Left lung (tissue), 10 donors: ENCODE results near the gene PSMD7. TPM values are rescaled to one million over a fixed set of nuclear protein-coding genes. Genes with fewer than 3 reads are reported as not detected.

Source experiments
- ATAC-seq: fragments of 200-7000 bp; cut with Tn5 transposase; one replicate; pipeline ENCODE4 v1.9.1; 2020; ENCODE audit warnings: moderate library complexity
- DNase-seq, 4 donors: peaks; one replicate each; pipeline ENCODE4 v3.0.0-alpha.2; 2013 to 2020
- H3K27ac ChIP-seq, 2 donors: fragments of 200-600 bp; sonication (generic) in 1 of 2; one replicate each; pipeline versions ENCODE4 v1.5.0 to v1.8.0; 2020 to 2021
- H3K27me3 ChIP-seq, 2 donors: fragments of 200-600 bp; sonication (generic) in 1 of 2; one replicate each; pipeline versions ENCODE4 v1.5.0 to v1.8.0; 2020 to 2021
- H3K36me3 ChIP-seq, 2 donors: fragments of 200-600 bp; sonication (generic) in 1 of 2; one replicate each; pipeline versions ENCODE4 v1.5.0 to v1.8.0; 2020 to 2021
- H3K4me1 ChIP-seq, 2 donors: fragments of 200-600 bp; one replicate each; pipeline ENCODE4 v1.8.0; 2021
- H3K4me3 ChIP-seq, 2 donors: fragments of 200-600 bp; sonication (generic) in 1 of 2; one replicate each; pipeline versions ENCODE4 v1.5.0 to v1.8.0; 2020 to 2021; ENCODE audit warnings: mild to moderate bottlenecking in 1 of 2
- H3K9me3 ChIP-seq, 2 donors: fragments of 200-600 bp; sonication (generic) in 1 of 2; one replicate each; pipeline versions ENCODE4 v1.5.0 to v1.8.0; 2020 to 2021
- intact Hi-C, 2 donors: fragments of 100-400 bp; cut with DNase I; formaldehyde crosslinking; loops; one replicate each; pipeline versions ENCODE4 v1.11.2 to v1.14.2; 2022
- polyA plus RNA-seq, 6 donors: library from polyadenylated mRNA; unstranded; fragments of 120-200 nt; gene quantifications; one replicate each; pipeline ENCODE4 v1.2.1, GENCODE V29; 2013; ENCODE audit not compliant: insufficient read length in 6 of 6
- total RNA-seq, 2 donors: library from RNA; stranded (reverse); fragmentation: NEBNext Ultra II Directional; extraction: Animal tissue kit (Norgen Biotek cat#: 25700); gene quantifications; one replicate each; pipeline ENCODE4 v1.2.1, GENCODE V29; 2021
- TF ChIP-seq, protein P1 (sequence below), 2 donors: fragments of 200-600 bp; sonication (generic) in 1 of 2; IDR thresholded peaks; one replicate each; pipeline versions ENCODE4 v1.5.0 to v1.8.0; 2021; ENCODE audit warnings: antibody characterized with exemption in 2 of 2
- donor health status: DM: no; HTN: yes; CAD: no.
- donor health status: DM: no; HTN: no; CAD: no.

Gene PSMD7
- total and polyA plus RNA-seq, 8 donors = 50.8 to 85.3 (median 81.1) TPM

DNA sequence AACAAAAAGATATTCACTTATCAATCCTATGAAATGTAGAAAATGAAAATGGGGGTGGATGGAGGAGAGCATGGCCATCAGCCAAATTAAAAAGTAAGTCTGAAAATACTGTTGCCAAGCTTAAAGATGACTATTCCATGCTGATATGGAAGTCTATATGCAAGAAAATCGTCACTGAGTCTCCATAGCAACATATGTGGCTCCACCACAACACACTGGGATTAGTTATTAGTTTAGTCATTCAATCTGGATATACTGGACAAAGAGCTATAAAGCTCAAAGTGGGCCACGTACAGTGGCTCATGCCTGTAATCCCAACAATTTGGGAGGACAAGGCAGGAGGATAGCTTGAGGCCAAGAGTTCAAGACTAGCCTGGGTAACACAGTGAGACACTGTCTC is 24.7 kb upstream of the PSMD7 start:
- DNase-seq (peak in 1 of 4 donors; percentile 22), ATAC-seq (no peak)
- Histone ChIP-seq H3K36me3 (no peaks in the 10 kb centered on the region), H3K9me3 (no peaks in the 10 kb centered on the region), H3K27me3 (no peaks in the 10 kb centered on the region), H3K27ac (no peak overlapping the region), H3K4me3 (no peak overlapping the region), H3K4me1 (no peaks in the 10 kb centered on the region)
- TF ChIP-seq, protein P1, sequence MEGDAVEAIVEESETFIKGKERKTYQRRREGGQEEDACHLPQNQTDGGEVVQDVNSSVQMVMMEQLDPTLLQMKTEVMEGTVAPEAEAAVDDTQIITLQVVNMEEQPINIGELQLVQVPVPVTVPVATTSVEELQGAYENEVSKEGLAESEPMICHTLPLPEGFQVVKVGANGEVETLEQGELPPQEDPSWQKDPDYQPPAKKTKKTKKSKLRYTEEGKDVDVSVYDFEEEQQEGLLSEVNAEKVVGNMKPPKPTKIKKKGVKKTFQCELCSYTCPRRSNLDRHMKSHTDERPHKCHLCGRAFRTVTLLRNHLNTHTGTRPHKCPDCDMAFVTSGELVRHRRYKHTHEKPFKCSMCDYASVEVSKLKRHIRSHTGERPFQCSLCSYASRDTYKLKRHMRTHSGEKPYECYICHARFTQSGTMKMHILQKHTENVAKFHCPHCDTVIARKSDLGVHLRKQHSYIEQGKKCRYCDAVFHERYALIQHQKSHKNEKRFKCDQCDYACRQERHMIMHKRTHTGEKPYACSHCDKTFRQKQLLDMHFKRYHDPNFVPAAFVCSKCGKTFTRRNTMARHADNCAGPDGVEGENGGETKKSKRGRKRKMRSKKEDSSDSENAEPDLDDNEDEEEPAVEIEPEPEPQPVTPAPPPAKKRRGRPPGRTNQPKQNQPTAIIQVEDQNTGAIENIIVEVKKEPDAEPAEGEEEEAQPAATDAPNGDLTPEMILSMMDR (IDR thresholded peaks at IDR 0.05) = no peak
- intact Hi-C loops = no loop called here

DNA sequence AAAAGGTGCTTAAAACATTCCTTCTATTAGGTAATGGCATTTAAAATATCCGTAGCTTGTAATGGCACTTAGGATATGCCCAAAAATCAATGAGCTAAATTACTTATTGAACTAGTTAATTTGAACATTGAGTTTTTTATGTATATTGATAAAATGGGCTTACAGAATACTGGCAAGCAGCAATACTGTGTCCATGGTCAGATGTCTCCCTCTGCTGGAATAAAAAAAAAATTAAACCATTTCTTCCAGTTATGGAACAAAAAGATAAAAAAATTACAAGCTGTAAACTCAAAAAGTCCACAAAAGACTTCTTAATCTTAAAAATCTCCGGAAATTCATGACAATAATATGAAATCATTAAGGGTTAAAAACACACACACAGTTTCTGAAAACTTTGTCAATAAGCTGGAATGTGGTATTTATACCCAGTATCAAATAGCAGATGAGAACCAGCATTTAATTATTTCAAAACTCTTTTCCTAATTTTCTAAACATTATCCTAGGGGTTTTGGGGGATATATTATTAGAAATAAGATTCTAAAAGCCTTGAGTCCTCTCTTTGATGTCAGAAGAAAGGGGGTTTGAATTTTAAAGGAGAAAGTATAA is 21.5 kb upstream of the PSMD7 start:
- H3K9me3 ChIP-seq = no peaks in the 10 kb centered on the region
- intact Hi-C loops = no loop called here
- no peaks in the 10 kb centered on the region for H3K36me3 ChIP-seq
- TF ChIP-seq, protein P1 (IDR thresholded peaks at IDR 0.05) = peak in 1 of 2 donors; percentile 32
- H3K27ac ChIP-seq = no peak overlapping the region
- H3K27me3 ChIP-seq = no peaks in the 10 kb centered on the region
- no peaks in the 10 kb centered on the region for H3K4me1 ChIP-seq
- DNase-seq = peak in 2 of 4 donors; percentile 36 to 50
- no peak for ATAC-seq
- no peak overlapping the region for H3K4me3 ChIP-seq

- Histone ChIP-seq H3K36me3 (no peaks in the 10 kb centered on the region), H3K27me3 (no peaks in the 10 kb centered on the region), H3K4me3 (no peak overlapping the region), H3K27ac (no peak overlapping the region), H3K4me1 (no peaks in the 10 kb centered on the region), H3K9me3 (no peaks in the 10 kb centered on the region)
- ATAC-seq (no peak), DNase-seq (no peak)
- intact Hi-C loops = no loop called here
- TF ChIP-seq, protein P1 (IDR thresholded peaks at IDR 0.05) = no peak
These were observed 20.9 kb upstream of the PSMD7 start for GRCh38 chr16:74275711-74276110.

- Histone ChIP-seq H3K36me3 (no peaks in the 10 kb centered on the region), H3K27me3 (no peaks in the 10 kb centered on the region), H3K9me3 (no peaks in the 10 kb centered on the region), H3K27ac (no peak overlapping the region), H3K4me1 (no peaks in the 10 kb centered on the region), H3K4me3 (no peak overlapping the region)
- no peak for DNase-seq
- TF ChIP-seq, protein P1 (IDR thresholded peaks at IDR 0.05) = no peak
- intact Hi-C loops = no loop called here
- no peak for ATAC-seq
These were observed 18.6 kb upstream of the PSMD7 start for GRCh38 chr16:74277974-74278373.

GRCh38 chr16:74279266-74279665 is 17.3 kb upstream of the PSMD7 start:
- Histone ChIP-seq H3K9me3 (no peaks in the 10 kb centered on the region), H3K36me3 (no peaks in the 10 kb centered on the region), H3K4me3 (no peak overlapping the region), H3K27ac (no peak overlapping the region), H3K27me3 (no peaks in the 10 kb centered on the region), H3K4me1 (no peaks in the 10 kb centered on the region)
- no peak for DNase-seq
- intact Hi-C loops = no loop called here
- no peak for ATAC-seq
- TF ChIP-seq, protein P1 (IDR thresholded peaks at IDR 0.05) = no peak
